ENCODE data around the gene BCL2A1.

DNA sequence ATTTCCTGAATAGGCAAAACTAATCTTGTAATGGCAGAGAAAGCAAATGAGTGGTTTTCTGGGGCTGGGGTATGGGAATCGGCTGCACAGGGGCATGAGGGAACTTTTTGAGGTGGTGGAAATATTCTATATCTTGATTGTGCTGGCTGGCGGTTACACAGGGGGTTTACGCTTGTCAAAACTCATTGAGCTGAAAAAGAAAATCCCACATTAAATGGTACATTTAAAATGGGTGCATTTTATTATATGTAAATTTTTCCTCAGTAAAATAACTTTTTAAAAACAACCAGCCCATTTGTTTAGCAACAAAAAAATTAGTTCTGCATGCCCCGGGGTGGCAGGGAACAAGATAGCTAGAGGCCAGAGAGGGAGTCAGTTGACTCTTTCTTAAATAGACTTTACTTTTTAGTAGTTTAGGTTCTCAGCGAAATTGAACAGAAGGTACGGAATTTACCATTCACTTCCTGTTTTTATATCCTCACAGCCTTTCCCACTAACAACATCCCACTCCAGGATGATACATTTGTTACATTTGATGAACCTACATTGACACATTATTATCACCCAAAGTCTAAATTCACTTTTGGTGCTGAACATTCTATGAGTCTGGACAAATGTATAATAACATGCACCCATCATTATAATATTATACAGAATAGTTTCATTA, 41.2 kb upstream of the BCL2A1 start:
- TF ChIP-seq CTCF (IDR thresholded peaks at IDR 0.05), result no peak
- no peak for TF ChIP-seq POLR2A (IDR thresholded peaks at IDR 0.05)
